Fibroblast of villous mesenchyme (primary cell): Measurements from ENCODE around the gene UBE2Q1. TPM values are rescaled to one million over a fixed set of nuclear protein-coding genes. Genes with fewer than 3 reads are reported as not detected.

Source experiments
- DNase-seq: peaks from one replicate; pipeline ENCODE4 v3.0.0-alpha.2; 2010; ENCODE audit warnings: low read depth
- H3K4me3 ChIP-seq: 2 replicates; pipeline ENCODE4 v1.5.1; 2011; ENCODE audit warnings: low read depth, mild to moderate bottlenecking, low read length
- total RNA-seq: library from RNA; depleted of rRNA; stranded (reverse); fragments of >200 nt; gene quantifications from 2 replicates; pipeline ENCODE4 v1.2.3, GENCODE V29; 2012
- TF ChIP-seq, protein P1 (sequence below): IDR thresholded peaks from 2 replicates; pipeline ENCODE4 v1.5.1; 2012; ENCODE audit warnings: low read depth, mild to moderate bottlenecking, low read length; ENCODE audit not compliant: insufficient read depth

The UBE2Q1 gene
- total RNA-seq, 1 donor, result 36.3 TPM

DNA sequence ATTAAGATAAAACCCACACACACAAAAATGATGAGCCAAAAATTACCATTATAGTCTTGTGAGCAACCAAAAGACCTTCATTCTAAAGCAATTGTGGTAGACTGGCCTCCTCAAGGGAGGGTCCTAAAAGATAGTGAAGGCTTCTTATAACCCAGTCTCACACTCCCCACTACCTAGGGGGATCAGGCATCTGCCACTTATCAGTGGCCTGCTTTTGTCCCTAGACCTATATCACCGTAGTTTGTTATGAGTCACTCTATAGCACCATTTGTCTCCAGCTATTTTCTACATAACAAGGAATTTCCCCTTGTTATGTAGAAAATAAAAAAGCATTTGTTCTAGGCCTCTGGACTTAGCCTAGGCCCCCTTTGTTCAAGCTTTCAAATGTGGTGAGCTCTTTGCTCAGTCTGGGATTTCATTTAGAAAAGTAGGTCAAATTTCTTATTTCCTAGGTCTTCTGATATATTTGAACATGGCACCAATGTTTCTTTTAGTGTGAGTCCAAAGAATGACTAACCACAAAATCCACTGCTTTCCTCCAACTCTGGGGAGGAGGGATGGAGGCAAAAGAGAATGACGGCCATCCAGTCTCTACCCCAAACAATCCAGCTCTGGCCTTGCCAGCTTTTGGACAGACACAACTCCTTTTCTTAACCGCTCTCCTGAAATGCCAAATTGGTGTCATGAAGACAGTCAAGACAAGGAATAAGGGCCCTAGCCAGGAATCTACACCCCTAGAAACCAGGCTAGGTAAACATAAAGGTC lies 40.6 kb upstream of the UBE2Q1 start:
- H3K4me3 ChIP-seq, result no peak overlapping the region
- TF ChIP-seq, protein P1, sequence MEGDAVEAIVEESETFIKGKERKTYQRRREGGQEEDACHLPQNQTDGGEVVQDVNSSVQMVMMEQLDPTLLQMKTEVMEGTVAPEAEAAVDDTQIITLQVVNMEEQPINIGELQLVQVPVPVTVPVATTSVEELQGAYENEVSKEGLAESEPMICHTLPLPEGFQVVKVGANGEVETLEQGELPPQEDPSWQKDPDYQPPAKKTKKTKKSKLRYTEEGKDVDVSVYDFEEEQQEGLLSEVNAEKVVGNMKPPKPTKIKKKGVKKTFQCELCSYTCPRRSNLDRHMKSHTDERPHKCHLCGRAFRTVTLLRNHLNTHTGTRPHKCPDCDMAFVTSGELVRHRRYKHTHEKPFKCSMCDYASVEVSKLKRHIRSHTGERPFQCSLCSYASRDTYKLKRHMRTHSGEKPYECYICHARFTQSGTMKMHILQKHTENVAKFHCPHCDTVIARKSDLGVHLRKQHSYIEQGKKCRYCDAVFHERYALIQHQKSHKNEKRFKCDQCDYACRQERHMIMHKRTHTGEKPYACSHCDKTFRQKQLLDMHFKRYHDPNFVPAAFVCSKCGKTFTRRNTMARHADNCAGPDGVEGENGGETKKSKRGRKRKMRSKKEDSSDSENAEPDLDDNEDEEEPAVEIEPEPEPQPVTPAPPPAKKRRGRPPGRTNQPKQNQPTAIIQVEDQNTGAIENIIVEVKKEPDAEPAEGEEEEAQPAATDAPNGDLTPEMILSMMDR, result no peak
- no peak for DNase-seq

DNA sequence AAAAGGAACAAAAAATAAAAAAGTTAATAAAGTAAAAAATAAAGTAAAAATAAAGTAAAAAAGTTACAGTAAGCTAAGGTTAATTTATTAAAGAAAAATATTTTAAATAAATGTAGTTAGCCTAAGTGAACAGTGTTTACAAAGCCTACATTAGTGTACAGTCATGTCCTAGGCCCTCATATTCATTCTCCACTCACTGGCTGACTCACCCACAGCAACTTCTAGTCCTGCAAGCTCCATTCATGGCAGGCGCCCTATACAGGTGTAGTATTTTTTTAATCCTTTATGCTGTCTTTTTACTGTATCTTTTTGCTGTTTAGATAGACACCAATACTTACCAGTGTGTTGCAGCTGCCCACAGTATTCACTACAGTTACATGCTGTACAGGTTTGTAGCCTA lies 37.2 kb upstream of the UBE2Q1 start:
- TF ChIP-seq, protein P1, result no peak
- H3K4me3 ChIP-seq, result no peak overlapping the region
- DNase-seq, result no peak

DNA sequence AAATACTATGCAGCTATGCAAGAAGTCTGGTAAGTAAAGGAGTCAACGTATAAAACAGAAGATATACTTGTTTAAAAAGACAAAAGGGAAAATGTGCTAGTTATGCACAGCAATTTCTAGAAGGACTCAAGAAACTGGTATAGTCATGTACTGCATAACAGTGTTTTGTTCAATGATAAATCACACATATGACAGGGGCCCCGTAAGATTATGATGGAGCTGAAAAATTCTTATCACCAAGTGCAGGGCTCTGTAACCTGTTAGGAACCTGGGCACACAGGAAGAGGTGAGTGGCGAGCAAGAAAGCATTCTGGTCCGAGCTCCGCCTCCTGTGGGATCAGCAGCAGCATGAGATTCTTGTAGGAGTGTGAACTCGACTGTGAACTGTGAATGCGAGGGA lies 36.3 kb upstream of the UBE2Q1 start:
- DNase-seq, result no peak
- no peak overlapping the region for H3K4me3 ChIP-seq
- TF ChIP-seq, protein P1, result no peak

DNA sequence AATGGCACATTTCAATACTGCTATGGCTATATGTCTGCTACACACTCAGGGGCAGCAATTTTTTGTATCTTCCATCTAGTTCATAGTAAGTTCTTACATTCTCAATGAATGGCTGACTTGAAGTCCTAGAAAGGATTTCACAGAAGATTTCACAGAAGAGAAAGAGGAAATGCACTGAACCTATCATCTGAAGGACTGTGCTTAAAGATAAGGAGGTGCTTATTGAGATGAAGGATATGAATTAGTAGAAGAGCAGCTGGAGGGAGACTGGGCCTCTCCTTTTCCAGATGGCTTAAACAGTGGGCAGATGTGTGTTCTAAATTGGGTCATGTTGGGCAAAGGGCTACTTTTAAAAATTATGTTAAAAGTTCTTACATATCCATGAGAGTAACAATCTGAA lies 34.9 kb upstream of the UBE2Q1 start:
- no peak overlapping the region for H3K4me3 ChIP-seq
- TF ChIP-seq, protein P1, result no peak
- no peak for DNase-seq

DNA sequence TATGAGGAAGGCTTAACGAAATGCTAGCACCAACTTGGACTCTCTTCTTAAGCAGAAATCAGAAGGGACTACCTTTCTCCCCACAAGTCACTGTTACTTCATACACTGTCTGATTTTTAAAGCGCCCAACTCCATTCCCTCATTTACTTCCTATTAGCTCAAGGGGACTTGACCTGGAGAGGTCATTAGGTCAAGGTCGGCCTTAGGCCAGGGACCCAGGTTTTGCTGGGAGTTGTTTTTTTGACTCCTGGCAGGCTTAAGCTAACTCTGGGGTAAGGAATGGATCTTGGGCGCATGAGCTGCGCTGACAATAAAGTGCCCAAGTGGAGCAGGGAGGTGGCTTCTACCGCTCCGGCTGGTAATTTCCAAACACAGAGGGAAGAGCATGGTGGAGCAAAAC lies 32.7 kb upstream of the UBE2Q1 start:
- H3K4me3 ChIP-seq, result no peak overlapping the region
- TF ChIP-seq, protein P1, result no peak
- DNase-seq, result no peak

DNA sequence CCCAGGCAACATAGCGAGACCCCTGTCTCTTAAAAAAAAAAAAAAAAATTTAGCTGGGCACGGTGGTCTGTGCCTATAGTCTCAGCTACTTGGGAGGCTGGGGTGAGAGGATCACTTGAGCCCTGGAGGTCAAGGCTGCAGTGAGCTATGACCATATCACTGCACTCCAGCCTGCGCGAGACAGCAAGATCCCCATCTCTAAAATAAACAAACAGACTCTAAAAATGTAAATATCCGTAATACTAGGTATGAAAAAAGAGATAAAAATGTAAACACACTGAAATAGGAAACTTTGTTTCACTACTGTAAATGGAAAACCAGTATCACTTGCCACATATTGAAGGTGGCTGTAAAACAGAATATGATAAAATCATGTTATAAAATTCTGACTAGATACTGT lies 32.3 kb upstream of the UBE2Q1 start:
- no peak overlapping the region for H3K4me3 ChIP-seq
- TF ChIP-seq, protein P1, result no peak
- peak; percentile 71 for DNase-seq

DNA sequence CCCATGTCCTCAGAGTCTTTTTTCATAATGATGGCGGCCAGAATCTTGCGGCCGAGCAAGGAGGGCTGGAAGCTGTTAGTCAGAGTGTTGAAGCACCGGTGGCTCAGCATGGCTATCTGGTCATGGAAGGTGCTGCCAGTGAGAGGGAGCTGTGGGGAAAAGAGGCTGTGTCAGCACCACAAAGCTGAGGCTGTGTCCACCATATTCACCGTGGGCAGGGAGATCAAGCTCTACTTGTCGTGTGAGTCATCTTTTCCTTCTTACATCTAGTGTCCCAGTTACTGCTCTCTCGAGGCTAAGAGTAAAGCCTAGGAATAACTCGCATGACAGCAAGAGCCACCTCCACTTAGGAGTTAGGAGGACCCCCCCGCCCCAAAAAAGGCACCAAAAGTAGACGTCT lies 31.3 kb upstream of the UBE2Q1 start:
- H3K4me3 ChIP-seq, result no peak overlapping the region
- no peak for DNase-seq
- TF ChIP-seq, protein P1, result no peak
